GM11168 (cell line): ENCODE results near the gene NR2E1.

ENCODE experiments used
- in situ Hi-C: fragments of 300-500 bp; cut with MboI; formaldehyde crosslinking; loops from one replicate; pipeline ENCODE4 v1.12.0; 2022; ENCODE audit warnings: low sequenced_read_pairs; ENCODE audit not compliant: unreplicated experiment

Gene NR2E1

DNA sequence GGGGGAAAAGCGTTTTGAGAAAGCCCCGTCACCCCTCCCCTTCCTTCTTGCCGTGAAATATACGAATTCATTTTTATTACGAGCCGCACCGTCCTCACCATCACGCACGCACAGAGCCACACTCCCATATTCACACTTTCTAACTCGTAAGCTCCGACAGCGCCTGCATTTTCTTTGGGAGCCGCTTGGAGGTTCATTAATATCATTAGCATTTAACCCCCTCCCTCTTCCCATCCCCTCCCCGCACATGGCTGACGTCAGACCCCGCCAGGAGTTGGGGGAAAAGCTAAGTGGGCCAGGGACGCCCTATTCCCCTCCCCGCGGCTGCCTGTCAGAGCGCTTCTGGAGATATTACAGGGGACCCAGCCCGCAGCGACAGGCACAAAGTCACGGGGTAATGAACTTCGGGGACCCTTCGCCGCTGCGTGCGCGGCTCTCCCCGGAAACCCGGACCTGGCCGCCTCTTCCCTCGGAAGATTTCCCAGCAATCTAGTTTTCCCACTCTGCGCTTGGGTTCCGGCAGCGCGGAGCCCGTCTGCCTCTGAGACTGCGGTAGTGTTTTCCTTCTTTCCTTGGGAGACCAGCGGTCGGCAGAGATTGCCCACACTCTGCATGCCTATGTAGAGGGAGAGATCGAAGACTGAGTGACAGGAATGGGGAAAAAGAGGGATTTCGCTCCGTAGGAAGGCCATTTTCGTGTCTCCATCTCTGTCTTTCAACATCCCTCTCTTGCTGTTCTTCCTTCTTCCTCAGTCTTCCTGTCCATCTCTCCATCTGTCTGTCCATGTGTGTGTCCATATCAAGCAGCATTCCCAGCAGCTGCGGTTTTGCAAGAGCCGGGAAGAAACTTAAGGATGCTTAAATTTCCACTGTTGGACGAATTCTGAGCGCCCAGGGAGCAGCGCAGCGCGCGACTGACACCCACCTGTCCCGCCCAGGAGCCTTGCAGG lies at the start of gene NR2E1:
NR2E1 (plus strand) TSS at position 309 of the 950 bp plus-strand sequence. CDS start 744 bp downstream, outside the sequence.
- in situ Hi-C loops: no loop called here

DNA sequence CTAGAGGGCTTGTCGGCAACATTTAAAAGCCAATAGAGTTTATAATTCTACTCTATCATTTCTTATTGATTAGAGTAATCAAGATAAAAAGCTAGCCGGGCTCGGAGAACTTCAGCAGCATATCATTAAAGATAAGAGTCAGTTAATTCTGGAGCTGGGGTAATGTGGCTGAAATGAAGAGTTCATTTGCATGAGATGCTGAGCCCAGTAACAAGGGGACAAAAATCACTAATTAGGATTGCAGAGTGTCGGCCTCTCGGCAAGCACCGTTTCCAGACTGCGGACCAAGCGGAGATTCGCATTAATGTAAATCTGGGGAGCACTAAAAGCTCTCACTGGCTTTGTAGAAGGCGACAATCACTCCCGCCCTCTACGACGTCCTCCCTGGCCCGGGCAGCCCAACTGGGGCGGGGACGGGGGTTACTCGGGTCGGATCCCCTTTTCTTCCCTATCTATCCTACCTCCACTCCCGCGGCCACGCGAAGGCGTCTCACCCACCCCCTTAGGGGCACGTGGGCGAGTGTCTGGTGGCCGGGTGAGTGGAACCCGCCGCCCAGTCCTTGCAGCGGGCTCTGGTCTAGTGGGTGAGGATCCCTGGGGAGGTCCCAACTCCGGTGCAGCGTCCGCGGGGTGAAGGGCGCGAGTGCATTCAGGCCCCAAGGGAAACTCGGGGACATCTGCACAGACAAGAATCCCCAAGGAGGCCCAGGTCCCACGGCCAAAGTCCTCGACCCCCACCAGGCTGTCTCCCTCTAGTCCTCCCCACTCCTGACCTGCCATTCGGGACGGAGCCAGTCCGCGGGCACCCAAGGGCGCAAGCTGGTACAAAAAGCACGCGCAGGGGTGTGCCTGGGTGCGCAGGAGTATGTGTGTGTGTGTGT lies 49.0 kb upstream of the NR2E1 start:
- in situ Hi-C loops: loop anchor here (10.0 kb wide), 1 partner anchor 378 kb away; no protein-coding TSS in a partner anchor

DNA sequence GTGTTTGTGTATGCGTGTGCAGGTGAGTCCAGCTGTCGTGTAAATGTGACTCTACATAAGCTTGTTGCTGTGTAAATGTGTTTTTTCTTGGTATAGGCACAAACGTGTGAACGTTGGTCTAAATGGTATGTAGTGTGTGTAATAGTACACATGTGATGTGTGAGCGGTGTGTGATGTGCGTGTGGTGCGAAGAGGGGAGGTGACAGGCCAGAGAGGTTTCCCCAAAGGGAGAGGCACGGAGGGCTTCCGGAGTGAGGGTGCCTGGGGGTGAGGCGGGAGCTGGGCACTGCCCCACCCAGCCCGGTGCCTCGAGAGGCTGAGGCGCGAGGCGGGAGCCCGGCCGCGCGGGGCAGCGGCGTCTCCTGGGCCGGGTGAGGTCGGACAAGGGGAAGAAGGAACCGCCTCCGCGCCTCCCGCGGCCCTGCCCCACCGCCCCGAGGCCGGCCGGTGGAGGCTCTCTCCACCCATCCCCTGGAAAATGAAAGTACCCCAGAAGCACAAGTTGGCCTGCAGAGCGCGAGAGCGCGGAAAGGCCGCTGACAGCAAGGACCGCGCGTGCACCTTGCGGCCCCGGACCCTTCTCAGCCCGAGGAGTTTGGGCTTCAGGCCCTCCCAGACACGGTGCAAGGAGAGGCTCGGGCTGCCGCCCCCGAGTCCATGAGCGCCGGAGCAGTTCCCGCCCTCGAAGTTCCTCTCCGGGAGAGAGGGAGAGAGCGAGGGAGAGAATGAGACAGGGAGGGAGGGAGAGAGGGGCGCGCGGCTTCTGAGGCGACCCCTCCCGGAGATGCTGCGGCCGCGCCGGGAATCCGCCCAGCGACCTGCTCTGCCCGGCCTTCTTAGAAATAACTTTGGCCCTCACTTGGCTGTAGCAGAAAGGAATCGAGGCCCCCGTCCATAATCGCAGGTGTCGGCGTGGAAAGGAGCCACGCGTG lies 48.1 kb upstream of the NR2E1 start:
- in situ Hi-C loops: loop anchor here (10.0 kb wide), 1 partner anchor 377 kb away; no protein-coding TSS in a partner anchor

DNA sequence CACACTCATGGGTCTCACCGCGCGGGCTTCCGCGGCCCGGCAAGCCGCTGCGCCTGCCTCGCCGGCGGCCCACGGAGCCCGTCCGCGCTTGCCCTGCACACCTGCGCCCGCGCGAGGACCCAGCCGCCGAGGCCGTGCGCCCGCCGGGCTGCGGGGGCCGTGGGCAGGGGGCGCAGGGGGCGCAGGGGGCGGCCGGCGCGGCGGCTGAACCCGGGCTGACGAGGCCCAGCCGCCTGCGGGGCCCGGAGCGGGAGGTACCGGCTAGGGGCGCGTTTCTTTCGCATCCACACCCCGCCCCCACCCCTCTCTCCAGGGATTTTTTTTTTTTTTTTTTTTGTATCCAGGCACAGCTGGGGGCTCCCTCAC lies 47.5 kb upstream of the NR2E1 start:
- in situ Hi-C loops: loop anchor here (10.0 kb wide), 1 partner anchor 376 kb away; no protein-coding TSS in a partner anchor

DNA sequence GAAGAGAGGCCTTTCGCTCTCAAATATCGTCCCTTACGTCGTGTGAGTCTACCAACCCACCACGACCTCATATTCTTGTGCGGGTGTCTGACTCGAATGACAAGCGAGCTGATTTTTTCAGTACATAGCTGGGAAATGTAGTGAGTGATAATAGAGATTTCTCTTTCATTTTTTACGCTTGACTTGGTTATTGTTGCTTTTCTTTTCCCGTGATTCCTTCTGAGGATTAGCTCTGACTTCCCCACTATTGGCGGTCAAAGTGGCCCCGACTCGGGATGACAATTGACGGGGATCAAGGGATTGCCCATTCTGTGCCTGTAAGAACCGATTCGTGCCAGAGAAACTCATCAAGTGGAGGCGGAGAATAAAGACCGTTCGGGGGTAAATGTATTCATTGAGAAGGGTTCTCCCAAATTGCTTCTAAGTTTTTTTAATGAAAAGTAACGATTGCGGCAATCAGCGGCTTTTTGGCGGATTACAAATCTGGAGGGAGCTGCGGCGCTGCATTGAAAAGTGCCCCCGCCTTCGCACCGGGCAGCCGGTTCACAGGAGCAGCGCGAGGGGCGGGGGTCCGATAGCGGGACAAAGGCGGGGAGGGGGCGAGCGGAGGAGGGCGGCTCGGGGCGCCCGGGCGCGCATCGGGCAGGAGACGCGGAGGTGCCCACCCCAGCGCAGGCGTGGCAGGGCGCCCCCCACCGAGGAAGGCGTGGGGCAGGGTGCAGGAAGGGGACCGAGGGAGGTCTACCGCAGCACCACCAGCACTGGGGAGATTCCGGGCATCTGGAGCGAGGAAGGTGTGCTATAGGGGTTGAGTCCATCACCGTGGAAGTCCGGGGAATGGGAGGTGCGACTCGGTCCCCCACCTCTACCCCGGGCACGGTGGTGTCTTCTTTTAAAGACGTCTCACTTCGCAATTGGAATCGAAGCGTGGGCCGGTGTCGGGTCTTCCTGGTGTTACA lies 46.7 kb upstream of the NR2E1 start:
- in situ Hi-C loops: loop anchor here (10.0 kb wide), 1 partner anchor 376 kb away; no protein-coding TSS in a partner anchor

DNA sequence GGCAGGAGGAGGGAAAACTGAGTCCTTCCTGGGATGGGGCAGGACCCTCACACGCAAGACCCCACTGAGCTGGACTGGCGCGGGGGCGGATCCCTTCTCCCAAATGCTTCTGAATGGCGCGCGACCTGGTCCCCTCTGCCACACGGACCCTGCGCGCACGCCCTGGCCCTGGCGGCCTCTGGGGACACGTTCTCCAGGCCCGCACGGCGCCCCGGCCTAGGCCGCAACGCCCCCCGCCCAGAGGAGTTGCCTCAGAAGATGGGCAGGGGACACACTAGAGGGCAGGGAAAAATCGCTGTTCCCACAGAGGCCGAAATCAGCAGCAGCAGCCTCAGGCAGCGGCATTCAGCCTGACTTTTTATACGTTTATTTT lies 46.1 kb upstream of the NR2E1 start:
- in situ Hi-C loops: loop anchor here (10.0 kb wide), 1 partner anchor 375 kb away; no protein-coding TSS in a partner anchor

DNA sequence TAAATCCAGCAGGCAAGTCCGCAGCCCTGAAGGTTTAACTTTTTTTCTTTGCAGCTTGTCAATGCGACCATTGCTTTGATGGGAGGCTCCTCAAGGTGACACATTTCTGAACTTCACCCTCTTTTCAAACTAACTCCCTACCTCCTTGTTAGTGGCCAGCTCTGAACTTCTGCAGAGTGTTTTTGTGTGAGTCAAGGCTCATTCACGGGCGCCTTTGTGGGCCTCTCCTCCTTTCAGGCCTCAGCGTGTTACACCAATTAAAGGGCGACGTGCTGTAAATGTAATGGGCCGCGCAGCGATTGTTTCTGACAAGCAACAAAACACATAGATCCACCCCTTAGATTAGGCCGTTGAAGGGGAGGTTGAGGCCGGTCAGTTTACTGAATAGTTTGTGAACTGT lies 45.5 kb upstream of the NR2E1 start:
- in situ Hi-C loops: no loop called here

DNA sequence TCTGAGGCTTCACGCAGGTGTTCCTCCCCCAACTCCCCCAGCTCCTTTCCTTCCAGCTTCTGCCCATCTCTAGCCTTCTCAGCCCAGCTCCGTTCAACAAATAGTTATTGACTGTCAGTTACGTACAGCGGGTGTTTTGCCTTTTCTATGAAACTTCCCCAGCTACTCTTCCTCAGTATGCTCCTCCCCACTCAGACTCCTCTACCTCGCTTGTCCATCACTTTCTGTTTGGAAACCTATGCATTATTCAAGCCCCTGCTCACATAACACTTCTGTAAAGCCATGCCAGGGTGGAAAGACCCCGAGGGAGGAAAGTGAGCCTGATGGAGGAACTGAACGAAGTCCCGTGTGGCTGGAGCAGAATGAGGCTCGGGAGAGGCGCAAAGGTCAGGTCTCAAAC lies 44.2 kb upstream of the NR2E1 start:
- in situ Hi-C loops: no loop called here

DNA sequence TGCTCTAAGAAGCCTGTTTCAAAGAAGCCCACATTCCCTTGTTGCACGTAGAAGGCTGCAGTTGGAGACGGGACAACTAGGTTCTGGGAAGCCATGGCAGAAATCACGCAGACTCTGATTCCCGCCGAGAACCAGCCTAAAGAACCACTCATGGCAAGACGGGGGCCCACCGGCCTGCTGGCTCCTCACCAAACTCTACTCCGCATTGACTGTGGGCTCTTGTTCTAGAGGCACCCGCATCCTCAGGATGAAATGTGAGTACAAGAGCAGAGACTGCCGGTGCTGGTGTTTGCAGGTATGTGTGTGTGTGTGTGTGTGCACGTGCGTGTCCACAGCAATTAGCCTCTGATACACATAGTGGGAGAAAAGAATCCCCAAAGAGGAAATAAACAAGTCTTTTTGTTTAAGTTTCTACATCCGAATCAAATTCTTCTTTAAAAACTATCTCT lies 42.3 kb upstream of the NR2E1 start:
- in situ Hi-C loops: no loop called here

DNA sequence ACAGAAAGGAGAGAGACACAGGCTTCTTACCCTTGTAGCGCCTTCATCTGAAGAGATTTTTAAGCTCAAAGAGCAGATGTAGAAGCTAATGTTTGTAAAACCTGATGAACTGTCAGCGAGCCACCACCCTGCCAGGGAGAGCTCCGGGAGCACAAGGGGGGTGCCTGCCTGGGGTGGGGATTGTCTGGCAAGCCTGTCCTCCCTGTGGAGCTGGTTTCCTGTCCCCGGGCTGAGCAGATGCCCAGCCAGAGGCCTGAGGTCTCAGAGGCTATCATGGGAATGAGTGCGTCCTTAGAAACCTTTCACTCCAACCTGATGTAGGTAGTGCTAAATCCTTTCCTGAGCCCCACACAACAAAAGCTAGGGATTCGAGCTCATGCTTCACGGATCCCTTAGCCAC lies 41.9 kb upstream of the NR2E1 start:
- in situ Hi-C loops: no loop called here

DNA sequence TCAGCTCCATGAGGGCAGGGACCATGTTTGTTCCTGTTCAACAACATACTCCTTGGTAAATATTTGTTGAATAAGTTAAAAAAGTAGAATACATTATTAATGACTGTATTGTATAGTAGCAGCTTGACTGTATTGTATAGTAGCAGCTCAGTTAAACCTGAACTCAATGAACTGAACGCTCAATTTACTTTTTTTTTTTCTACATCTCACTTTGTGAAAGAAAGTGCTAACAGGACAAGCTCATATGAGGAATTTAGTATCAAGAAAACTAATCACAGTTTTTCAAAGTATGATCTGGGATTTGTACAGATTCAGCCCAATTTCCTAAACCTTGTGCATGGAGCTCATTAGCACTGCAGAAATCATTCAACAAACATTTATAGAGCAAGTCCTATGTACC lies 38.8 kb upstream of the NR2E1 start:
- in situ Hi-C loops: no loop called here

DNA sequence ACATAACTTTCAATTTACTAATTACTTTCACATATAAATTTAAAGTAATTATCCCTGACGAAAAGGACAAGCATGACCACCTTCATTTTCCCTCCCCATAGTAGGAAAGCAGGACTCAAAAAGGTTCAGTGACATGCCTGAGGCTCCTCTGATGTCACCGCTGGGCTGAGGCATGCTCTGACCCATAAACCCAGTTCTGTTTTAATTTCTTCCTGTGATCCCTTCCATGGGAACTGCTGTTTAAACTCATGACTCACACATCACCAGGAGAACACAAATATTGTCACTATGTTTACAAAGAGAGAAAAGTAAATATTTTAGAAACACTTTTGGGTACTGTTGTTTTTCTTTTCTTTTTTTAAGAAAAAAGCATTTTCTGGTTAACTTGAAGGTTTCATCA lies 38.0 kb upstream of the NR2E1 start:
- in situ Hi-C loops: no loop called here

DNA sequence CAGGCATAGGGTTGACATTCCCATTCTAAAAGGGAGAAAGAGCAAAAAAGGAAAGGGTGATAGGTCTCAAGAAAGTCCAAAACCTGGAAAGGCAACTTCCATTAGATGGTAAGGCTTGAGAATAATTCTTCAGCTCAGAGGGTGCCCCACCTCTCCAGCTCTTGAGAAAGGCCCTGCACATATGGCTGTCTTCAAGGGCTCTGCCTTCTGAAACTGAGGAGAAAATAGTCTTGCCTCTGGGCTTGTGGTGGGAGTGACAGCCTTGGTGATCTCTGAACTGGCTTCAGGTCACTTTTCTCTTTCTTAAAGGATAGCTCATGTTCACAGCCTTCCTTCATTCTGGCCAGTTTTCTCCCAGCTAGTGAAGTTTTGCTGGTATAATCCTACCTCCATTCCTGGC lies 35.6 kb upstream of the NR2E1 start:
- in situ Hi-C loops: no loop called here

DNA sequence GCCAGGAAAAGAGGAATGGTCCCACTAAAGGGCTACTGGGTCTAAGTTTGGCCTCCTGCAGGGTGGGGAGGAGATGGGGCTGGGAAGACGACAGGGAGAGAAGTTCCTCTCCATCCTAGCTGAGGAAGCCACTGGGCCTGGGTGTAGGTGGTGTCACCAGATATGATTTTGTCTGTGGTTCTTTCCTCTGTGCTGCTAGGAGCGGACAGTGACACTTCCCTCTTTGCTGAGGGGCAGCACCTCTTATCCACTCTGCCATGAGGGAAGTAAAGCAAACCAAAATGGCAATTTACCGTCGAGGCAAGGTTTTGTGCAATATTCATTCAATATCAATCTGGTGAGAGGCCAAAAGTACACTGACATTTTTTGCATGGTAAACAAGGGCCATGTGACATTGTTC lies 33.0 kb upstream of the NR2E1 start:
- in situ Hi-C loops: no loop called here

DNA sequence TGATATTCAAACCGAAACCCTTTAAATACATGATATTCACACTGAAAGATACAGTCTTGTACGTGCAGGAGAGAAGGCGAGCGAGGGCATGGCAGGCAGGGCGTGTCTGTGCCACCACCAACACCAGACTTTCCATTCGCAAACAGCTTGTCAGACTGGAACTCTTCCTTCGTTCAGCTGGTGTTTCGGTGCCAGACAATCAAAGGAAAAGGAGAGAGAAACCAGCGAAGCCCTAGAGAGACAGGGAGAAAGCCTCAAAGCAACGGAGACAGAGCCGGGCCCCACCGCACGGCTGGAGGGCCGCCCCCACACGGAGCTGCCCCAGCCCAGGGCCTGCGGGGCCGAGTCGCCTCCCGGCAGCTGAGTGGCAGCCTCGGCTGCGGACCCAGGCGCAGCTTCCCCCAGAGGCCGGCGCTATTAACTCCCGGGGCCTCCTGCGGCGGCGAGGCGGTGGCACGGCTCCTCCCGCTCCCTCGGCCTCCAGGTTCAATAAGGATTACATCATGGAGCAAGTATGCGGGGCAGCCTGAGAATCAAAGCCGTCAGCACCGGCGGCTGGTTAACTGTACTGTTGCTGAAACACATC lies 32.1 kb upstream of the NR2E1 start:
- in situ Hi-C loops: no loop called here

DNA sequence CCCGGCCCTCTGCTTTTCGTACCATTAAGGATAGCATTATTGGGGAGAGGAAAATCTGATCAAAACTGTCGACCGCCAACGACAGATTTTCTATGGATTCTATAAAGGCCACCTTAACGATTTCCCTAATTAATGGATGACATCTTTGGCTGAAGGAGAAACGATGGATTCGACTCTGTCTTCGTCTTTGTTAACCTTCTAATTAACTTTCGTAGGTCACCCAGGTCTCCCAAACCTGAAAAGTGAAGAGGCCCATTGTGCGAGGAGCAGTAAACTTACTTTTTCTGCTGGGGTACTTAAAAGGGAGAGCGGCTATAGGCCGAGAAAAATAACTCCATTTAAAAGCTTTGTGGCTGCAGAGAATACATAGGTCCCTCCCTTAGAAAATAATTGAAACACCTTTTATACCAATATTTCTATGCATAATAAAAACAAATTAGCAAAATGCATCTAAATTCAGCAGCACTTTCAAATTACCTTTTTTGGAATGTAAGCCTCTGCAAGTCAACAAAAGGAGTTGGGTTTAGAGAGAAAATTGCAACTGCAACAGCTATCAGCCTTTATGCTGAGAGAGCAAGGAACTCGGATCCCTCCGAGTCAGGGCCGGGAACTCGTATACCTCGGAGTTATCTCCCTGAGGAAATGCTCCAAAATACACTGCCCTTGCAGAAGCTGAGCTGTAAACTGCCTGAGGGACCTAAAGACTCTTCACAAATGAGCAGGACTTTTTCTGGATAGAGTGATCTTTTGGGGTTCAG lies 31.4 kb upstream of the NR2E1 start:
- in situ Hi-C loops: no loop called here

DNA sequence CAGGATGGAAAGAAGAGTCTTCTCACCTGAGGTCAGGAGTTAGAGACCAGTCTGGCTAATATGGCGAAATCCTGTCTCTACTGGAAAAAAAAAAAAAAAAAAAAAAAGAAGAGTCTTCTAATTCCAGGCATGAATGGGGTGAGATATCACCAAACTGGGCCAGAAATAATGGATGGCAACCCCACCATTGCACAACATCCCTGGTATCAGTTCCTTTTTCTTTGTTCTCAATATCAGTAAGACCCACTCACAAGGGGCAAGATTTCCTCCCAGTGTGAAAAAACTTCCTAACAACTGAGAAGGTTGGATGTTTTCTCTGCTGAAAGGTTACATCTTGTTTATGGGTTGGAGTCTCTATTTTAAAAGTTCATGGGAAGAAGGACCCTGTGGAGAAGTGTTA lies 23.6 kb upstream of the NR2E1 start:
- in situ Hi-C loops: no loop called here

DNA sequence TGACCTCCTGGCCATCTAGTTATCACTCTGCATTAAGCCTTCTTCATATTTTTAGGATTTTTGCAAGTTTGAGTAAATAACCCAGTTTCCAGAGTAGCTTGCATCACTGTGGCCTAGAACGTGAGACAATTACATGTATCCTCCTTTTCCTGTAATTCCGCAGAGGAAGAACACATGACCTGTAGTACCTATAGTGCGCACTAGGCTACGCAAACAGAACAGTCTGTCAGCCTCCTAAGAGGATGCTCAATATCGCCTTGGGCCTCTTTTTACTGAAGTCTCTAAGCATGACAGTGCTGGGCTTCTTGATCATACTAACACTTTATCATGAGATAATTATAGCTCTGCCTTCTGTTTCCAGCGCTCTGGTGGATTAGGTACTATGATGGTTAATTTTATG lies 20.2 kb upstream of the NR2E1 start:
- in situ Hi-C loops: no loop called here
